ENCODE data around the gene MEGF10.

The MEGF10 gene

GRCh38 chr5:127410959-127411358 is 120.4 kb downstream of the MEGF10 start:
- H3K27ac ChIP-seq, result no peak overlapping the region
- no peak overlapping the region for H3K4me3 ChIP-seq
- peak overlapping the region in 9 of 11 experiments; percentile 28 to 62 (median 41); a peak in 16 of 22 replicates for H3K4me2 ChIP-seq
- H3K36me3 ChIP-seq, result no peaks in the 10 kb centered on the region
- no peak overlapping the region for H3K9ac ChIP-seq
- no peaks in the 10 kb centered on the region for H4K20me1 ChIP-seq
- no peaks in the 10 kb centered on the region for H3K27me3 ChIP-seq
- peaks cover 4 to 27% (median 19%) of the 10 kb centered on the region in 10 experiments; a peak in 19 of 20 replicates for H3K4me1 ChIP-seq
- no peaks in the 10 kb centered on the region for H3K9me3 ChIP-seq (replicated peaks in 1 of 11)
- TF ChIP-seq Cebpa-rat (IDR thresholded peaks at IDR 0.05), result no peak

DNA sequence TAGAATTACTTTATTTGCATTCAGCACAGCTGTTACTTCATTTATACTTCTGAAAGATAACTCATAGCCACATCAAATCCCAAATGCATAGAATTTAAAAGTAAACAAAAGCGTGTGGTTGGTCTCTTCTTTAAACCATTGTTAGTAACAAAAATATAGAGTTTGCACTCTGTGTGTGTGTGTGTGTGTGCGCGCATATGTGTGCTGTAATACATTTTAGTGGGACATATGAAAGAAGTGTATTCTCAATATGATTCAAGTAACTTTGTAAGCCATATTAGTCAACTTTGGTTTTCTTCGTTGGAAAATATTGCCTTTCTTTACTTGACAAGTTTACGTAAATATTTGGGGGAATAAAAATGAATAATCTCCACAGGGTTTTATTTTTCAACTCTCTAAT is 120.8 kb downstream of the MEGF10 start:
- no peak overlapping the region for H3K27ac ChIP-seq
- no peak overlapping the region for H3K9ac ChIP-seq

DNA sequence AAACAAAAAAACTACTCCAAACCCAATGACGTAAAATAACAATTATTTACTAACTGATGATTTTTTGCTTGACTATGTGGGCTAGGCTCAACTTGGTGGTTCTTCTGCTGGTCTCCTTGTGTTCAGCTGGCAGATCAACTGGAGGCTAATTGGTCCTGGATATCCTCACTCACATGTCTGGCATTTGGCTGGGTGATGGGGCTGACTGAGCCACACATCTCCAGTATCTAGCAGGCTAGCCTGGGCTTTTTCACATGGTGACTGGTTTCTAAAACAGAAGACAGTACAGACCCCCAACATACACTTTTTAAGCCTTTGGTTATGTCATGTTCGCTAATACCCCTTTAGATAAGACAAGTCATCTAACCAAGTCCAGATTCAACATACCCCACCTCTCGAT is 122.1 kb downstream of the MEGF10 start:
- H3K36me3 ChIP-seq, result no peaks in the 10 kb centered on the region
- no peaks in the 10 kb centered on the region for H4K20me1 ChIP-seq
- no peak overlapping the region for H3K9ac ChIP-seq
- TF ChIP-seq Cebpa-rat (IDR thresholded peaks at IDR 0.05), result no peak
- no peak overlapping the region for H3K4me3 ChIP-seq
- no peak overlapping the region for H3K27ac ChIP-seq
- no peaks in the 10 kb centered on the region for H3K9me3 ChIP-seq (replicated peaks in 1 of 11)
- peaks cover 4 to 27% (median 19%) of the 10 kb centered on the region in 10 experiments; a peak in 19 of 20 replicates for H3K4me1 ChIP-seq
- H3K27me3 ChIP-seq, result no peaks in the 10 kb centered on the region
- no peak overlapping the region for H3K4me2 ChIP-seq

More for the DNA sequence above, 120.8 kb downstream of the MEGF10 start:
- Histone ChIP-seq H3K4me2 (peak overlapping the region in 9 of 11 experiments; percentile 28 to 62 (median 41); a peak in 16 of 22 replicates), H4K20me1 (no peaks in the 10 kb centered on the region), H3K4me1 (peaks cover 4 to 27% (median 19%) of the 10 kb centered on the region in 10 experiments; a peak in 19 of 20 replicates), H3K27me3 (no peaks in the 10 kb centered on the region), H3K36me3 (no peaks in the 10 kb centered on the region), H3K4me3 (no peak overlapping the region), H3K9me3 (replicated peaks in 1 of 11) (no peaks in the 10 kb centered on the region)
- no peak for TF ChIP-seq Cebpa-rat (IDR thresholded peaks at IDR 0.05)

DNA sequence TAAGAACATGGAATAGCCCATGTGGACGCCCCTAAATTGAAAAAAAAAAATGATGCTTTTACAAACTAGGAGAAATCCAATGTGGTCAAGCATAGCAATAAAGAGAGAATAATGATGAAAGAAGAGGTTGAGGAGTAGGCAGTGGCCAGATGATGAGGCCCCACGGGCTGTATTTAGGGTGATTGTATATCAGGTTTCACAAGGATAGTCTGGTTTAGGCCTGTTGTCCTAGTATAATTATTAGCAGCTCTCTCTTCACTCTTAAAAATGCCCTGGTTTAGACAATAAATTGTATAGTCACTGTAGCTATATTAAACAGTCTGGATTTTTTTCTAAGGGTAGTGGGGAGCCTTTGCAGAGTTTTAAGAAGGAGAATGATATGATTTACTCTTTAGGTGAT is 124.4 kb downstream of the MEGF10 start:
- Histone ChIP-seq H3K27ac (no peak overlapping the region), H3K9me3 (replicated peaks in 1 of 11) (no peaks in the 10 kb centered on the region), H3K4me1 (peaks cover 4 to 19% (median 18%) of the 10 kb centered on the region in 10 experiments; a peak in 19 of 20 replicates), H3K27me3 (no peaks in the 10 kb centered on the region), H3K4me3 (no peak overlapping the region), H3K36me3 (no peaks in the 10 kb centered on the region), H4K20me1 (no peaks in the 10 kb centered on the region), H3K9ac (no peak overlapping the region), H3K4me2 (no peak overlapping the region)
- TF ChIP-seq Cebpa-rat (IDR thresholded peaks at IDR 0.05), result no peak

DNA sequence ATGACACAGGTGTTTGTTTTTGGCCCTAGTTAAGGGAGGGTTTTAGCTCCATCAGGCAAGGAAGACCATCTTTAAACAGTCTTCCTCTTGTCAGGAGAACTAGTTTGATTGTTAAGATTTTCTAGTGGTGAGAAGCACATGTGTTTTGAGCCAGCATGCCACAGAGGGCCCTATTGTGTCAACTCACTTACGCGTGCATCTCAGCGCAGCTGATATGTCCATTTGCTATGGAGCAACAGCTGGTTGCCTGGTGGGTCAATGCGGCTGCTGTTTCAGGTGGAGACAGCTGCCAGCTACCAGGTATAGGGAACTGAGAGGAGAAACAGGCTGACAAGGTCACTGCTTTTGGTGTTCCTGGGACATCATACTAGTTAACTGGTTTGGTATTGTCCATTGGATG is 126.3 kb downstream of the MEGF10 start:
- no peaks in the 10 kb centered on the region for H3K27me3 ChIP-seq
- H3K27ac ChIP-seq, result no peak overlapping the region
- no peaks in the 10 kb centered on the region for H3K9me3 ChIP-seq (replicated peaks in 1 of 11)
- TF ChIP-seq Cebpa-rat (IDR thresholded peaks at IDR 0.05), result no peak
- no peak overlapping the region for H3K4me2 ChIP-seq
- no peak overlapping the region for H3K9ac ChIP-seq
- no peaks in the 10 kb centered on the region for H3K36me3 ChIP-seq
- H3K4me1 ChIP-seq, result peaks cover 0 to under 1% (median 0%) of the 10 kb centered on the region in 10 experiments; a peak in 2 of 20 replicates
- no peak overlapping the region for H3K4me3 ChIP-seq
- H4K20me1 ChIP-seq, result no peaks in the 10 kb centered on the region

DNA sequence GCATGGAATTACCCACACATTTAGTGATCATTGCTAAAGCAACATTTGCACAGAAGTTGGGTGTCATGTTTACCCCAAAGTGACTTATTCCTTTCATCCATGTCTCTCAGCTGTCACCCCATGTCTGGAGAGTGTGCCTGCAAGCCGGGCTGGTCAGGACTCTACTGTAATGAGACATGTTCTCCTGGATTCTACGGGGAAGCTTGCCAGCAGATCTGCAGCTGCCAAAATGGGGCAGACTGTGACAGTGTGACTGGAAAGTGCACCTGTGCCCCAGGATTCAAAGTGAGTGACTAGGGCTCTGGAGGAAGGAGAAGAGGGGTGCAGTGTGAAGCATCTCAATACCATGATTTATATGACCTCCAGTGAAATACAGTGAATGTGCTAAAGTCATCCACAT is 126.9 kb downstream of the MEGF10 start:
- Histone ChIP-seq H3K9ac (no peak overlapping the region), H3K4me2 (no peak overlapping the region), H3K9me3 (replicated peaks in 1 of 11) (peaks cover 0 to 4% (median 0%) of the 10 kb centered on the region in 11 experiments; a peak in 2 of 22 replicates), H4K20me1 (no peaks in the 10 kb centered on the region), H3K27me3 (no peaks in the 10 kb centered on the region), H3K4me1 (peaks cover 0 to 2% (median 0%) of the 10 kb centered on the region in 10 experiments; a peak in 1 of 20 replicates), H3K36me3 (no peaks in the 10 kb centered on the region), H3K4me3 (no peak overlapping the region), H3K27ac (no peak overlapping the region)
- no peak for TF ChIP-seq Cebpa-rat (IDR thresholded peaks at IDR 0.05)

GRCh38 chr5:127418367-127418766 is 127.8 kb downstream of the MEGF10 start:
- no peaks in the 10 kb centered on the region for H3K27me3 ChIP-seq
- H3K27ac ChIP-seq, result no peak overlapping the region
- peaks cover 0 to 8% (median 0%) of the 10 kb centered on the region in 10 experiments; a peak in 4 of 20 replicates for H3K4me1 ChIP-seq
- H3K9me3 ChIP-seq (replicated peaks in 1 of 11), result peaks cover 0 to 5% (median 0%) of the 10 kb centered on the region in 11 experiments; a peak in 2 of 22 replicates
- no peak overlapping the region for H3K9ac ChIP-seq
- H3K4me2 ChIP-seq, result no peak overlapping the region
- no peak for TF ChIP-seq Cebpa-rat (IDR thresholded peaks at IDR 0.05)
- no peaks in the 10 kb centered on the region for H4K20me1 ChIP-seq
- no peak overlapping the region for H3K4me3 ChIP-seq
- H3K36me3 ChIP-seq, result no peaks in the 10 kb centered on the region

DNA sequence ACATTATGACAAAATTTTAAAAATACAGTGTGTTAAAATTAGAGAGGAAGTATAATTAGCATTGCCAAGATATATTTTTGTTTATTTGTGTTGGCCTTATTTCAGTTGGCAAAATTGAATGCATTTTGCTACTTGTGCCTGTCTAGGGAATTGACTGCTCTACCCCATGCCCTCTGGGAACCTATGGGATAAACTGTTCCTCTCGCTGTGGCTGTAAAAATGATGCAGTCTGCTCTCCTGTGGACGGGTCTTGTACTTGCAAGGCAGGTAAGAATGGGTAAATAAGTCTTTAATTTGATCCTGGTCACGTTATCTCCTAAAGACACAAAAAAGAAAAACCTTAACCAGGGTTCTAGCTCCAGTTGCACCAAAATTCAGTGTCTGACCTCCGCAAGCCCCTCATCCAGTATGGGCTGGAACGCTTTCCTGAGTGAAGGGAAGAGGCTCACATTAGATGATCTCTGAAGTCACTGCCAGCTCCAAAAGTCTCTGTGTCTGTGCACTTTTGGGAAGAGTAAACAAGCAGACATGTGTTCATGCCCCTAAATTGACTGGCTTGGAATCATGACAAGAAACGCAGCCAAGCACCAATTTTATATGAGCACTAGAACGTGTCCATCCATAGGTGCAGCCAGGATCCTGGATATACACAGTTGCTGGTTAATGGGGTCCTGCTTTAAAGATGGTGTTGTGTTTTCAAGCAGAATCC is 128.5 kb downstream of the MEGF10 start:
- no peaks in the 10 kb centered on the region for H3K36me3 ChIP-seq
- no peaks in the 10 kb centered on the region for H4K20me1 ChIP-seq
- H3K9me3 ChIP-seq (replicated peaks in 1 of 11), result peaks cover 0 to 7% (median 0%) of the 10 kb centered on the region in 11 experiments; a peak in 3 of 22 replicates
- no peak overlapping the region for H3K4me2 ChIP-seq
- no peaks in the 10 kb centered on the region for H3K27me3 ChIP-seq
- no peak overlapping the region for H3K27ac ChIP-seq
- no peak overlapping the region for H3K4me3 ChIP-seq
- no peak for TF ChIP-seq Cebpa-rat (IDR thresholded peaks at IDR 0.05)
- H3K4me1 ChIP-seq, result peaks cover 0 to 9% (median 0%) of the 10 kb centered on the region in 10 experiments; a peak in 4 of 20 replicates
- H3K9ac ChIP-seq, result no peak overlapping the region

DNA sequence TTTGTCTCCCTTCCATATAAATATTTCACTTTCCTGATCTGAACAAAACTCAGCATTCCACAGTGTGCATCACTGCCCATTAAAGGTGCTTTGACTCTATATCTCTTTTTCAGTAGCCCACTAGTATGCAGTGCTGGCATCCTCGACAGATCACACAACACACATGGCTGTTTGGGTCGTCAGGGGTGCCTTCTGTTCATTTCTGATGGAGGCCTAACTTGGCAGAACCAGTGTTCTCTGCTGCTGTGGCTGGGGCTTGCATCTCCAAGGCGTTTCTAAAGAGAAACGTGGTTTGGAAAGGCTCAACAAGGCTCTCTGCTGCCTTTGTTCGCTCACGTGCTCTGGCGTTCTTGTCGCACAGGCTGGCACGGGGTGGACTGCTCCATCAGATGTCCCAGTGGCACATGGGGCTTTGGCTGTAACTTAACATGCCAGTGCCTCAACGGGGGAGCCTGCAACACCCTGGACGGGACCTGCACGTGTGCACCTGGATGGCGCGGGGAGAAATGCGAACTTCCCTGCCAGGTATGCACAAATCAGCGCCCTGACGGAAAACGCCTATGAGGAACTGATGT is 129.2 kb downstream of the MEGF10 start:
- H3K36me3 ChIP-seq, result no peaks in the 10 kb centered on the region
- H3K27ac ChIP-seq, result no peak overlapping the region
- H3K4me2 ChIP-seq, result no peak overlapping the region
- H3K27me3 ChIP-seq, result no peaks in the 10 kb centered on the region
- H3K4me1 ChIP-seq, result peaks cover 0 to 9% (median 0%) of the 10 kb centered on the region in 10 experiments; a peak in 4 of 20 replicates
- H3K9ac ChIP-seq, result no peak overlapping the region
- H3K9me3 ChIP-seq (replicated peaks in 1 of 11), result peaks cover 0 to 8% (median 0%) of the 10 kb centered on the region in 11 experiments; a peak in 3 of 22 replicates
- no peak overlapping the region for H3K4me3 ChIP-seq
- no peaks in the 10 kb centered on the region for H4K20me1 ChIP-seq
- no peak for TF ChIP-seq Cebpa-rat (IDR thresholded peaks at IDR 0.05)
